Stimulated activated CD4-positive, alpha-beta T cell treated with anti-CD3 and anti-CD28 coated beads, Interleukin-15, amount 100 ng/mL, for 24 hours (primary cell): Measurements from ENCODE around the gene ZNF532.
"Not testable (repeated sequence)": the region's sequence is repeated elsewhere in the genome, so short reads cannot be mapped to it uniquely, and the experiment has no call there.

Experiments
- DNase-seq: peaks from one replicate; pipeline ENCODE4 v3.0.0-alpha.2; 2020

ZNF532 gene

DNA sequence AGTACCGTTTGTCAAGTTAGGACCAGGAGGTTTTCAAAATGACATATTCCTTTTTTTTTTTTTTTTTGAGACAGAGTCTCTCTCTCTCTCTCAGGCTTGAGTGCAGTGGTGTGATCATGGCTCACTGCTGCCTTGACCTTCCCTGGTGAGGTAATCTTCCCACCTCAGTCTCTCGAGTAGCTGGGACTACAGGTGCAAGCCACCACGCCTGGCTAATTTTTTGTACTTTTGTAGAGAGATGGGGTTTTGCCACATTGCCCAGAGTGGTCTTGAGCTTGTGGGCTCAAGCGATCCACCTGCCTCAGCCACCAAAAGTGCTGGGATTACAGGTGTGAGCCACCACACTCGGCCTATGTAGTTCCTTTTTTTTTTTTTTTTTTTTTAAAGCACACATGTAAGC, 147.1 kb downstream of the ZNF532 start:
- DNase-seq, result no peak

DNA sequence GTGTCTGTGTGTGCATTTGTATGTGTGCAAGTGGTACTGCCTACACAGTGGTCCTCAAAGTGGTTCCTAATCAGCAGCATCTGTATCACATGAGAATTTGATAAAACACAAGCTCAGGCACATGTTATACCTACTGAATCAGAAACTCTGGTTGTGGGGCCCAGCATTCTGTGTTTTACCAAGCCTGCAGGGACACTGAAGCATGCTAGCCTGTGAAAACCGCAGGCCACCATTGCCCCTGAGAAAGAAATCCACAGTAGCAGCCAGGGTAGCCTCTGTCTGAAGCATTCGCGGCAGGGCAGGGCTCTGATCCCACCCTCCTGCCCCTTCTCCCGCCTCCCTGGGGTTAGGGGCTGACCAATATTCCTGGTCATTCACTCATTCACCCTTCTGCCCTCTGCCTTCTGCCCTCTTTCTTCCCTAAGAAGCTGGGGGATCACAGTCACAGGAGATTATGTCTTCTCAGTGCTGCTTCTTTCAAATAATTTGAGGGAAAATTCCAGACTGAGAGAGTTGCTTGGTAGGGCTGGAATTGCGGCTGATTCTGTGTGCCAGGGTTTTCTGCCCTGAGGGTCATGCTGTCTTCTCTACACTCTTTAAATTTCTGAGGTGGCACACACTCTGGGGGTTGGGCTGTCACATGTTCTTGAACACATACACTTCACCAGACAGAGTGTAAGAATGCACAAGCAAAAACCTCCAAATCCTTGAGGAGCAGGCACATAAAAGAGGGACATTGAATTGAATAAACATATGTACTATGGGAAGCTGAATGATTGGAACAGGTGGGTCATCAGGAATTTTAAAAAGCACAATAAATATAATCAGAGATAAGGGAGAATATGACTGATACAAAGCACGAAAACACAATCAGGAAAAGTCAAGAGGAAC, 148.4 kb downstream of the ZNF532 start:
- DNase-seq, result no peak

DNA sequence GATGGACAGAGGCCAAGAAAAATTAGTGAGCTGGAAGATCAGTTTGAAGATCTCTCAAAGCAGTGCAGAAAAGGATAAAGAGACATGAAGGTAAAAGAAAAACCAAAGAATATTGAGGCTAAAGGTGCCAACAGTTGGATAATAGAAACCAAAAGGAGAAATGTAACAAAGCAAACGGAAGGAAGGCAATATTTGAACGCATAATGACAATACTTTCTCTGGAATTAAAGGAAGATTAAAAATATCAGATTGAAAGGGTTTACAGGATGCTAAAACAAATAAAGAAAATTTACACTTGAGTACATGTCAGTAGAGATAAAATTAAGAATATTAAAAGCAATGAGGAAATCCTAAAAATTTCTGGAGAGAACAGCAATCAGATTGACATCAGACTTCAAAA, 149.1 kb downstream of the ZNF532 start:
- DNase-seq, result no peak

GRCh38 chr18:59015531-59016152, 151.0 kb downstream of the ZNF532 start:
- DNase-seq, result no peak

DNA sequence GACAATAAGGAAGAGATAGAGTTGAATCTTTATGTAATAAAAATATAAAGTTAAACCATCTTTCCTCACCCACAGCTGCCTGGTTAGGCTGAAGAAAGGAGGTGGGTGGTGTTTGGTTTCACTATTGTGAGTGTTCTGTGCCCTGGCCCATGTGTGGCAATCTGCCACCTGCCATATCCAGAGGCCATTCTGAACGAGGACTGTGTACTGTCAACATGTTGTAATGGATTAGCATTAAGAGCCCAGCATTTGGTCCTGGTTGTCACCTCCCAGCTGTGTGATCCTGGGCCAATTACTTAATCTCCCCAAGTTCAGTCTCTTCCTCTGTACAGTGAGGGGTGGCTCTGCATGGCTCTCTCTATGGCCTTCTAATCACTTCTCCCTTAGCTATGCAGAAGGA, 156.8 kb downstream of the ZNF532 start:
- DNase-seq, result no peak

DNA sequence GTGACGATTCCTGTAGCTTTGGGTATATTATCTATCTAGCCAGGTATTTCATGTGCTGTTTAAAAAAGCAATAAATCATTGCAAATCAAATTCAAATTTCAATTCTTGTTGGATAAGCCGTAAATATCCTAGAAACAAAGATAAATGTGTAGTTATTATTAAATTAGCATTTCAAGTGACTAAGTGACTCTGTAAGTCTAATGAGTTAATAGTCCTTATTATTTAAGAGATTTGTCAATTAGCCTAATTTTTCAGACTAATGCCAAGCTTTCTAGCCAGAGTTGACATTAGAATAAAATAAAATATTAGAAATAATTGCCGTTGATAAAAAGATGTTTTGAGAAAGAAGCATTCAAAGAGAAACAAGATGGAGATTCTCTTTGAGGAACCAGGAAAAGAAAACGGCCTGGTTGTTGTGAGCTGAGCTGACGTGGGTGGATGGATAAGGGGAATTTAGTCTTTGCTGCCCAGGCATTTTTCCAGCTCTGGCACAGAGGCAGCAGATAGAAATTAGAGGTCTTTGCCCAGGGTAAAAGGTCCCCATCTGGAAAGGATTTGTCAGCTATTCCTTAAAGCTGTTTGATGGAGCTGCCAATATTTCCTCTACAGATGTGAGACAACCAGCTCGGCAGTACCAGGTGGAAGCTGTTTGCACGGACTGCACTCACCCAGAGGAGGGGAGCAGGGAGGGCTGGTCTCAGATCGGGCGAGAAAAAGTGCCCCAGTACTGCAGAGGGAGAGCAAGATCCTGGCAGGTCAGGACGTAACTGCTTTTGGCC, 157.7 kb downstream of the ZNF532 start:
- no peak for DNase-seq

- DNase-seq, result no peak
These were observed 160.2 kb downstream of the ZNF532 start for GRCh38 chr18:59024829-59025228.

- DNase-seq, result not testable (repeated sequence)
These were observed 160.9 kb downstream of the ZNF532 start for GRCh38 chr18:59025532-59025931.

- DNase-seq, result no peak
These were observed 161.7 kb downstream of the ZNF532 start for GRCh38 chr18:59026364-59026763.

DNA sequence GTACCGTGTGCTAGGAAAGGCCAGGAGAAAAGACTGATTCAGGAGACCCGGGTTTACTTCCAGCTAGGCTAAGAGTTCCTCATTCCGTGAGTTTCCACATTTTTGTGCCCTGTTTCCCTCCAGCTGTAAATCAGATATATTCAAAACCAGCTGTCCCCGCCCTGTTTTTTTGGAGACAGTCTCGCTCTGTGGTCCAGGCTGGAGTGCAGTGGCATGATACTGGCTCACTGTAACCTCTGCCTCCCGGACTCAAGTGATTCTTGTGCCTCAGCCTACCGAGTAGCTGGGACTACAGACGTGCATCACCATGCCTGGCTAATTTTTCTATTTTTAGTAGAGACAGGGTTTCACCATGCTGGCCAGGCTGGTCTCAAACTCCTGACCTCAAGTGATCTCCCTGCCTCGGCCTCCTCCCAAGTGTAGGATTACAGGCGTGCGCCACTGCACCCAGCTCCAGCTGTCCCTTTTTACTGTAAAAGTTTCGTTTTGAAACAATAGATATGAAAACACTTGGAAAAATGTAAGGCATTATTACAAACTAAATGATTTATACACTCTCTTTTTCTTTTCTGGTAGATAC, 162.2 kb downstream of the ZNF532 start:
- no peak for DNase-seq

DNA sequence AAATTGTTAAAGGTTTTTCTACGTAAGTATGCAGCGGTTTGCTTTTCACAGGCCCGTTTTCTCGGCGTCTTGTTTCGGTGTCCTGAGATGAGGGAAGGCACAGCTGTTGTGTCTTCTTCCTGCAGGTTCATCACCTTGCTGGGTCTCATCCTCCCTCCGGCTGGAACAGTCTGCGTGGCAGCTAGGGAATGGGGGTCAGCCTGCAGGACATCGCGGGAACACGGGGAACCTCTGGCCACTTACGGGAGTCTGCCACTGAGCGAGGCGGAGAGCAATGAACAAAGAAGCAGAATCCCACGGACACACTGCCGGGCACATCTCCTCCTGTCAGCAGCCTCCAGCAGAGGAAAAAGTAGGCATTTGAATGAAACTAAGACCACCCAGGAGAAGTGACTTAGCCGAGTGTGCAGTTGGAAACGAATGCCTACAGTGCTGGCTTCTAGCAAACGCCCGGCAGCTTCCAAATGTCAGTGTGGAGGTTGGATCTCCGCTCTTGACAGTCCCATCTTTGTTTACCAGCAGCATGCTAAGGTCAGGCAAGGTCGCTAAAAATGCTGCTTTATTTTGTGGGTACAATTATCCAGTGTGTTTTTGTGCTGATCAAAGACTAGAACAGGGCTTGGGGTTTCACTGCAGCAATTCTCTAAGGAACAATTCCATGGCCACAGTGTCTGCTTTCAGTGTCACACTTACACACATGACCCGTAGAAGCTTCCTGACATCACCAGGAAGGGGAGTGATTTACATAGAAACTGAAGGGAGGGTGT, 165.2 kb downstream of the ZNF532 start:
- no peak for DNase-seq

DNA sequence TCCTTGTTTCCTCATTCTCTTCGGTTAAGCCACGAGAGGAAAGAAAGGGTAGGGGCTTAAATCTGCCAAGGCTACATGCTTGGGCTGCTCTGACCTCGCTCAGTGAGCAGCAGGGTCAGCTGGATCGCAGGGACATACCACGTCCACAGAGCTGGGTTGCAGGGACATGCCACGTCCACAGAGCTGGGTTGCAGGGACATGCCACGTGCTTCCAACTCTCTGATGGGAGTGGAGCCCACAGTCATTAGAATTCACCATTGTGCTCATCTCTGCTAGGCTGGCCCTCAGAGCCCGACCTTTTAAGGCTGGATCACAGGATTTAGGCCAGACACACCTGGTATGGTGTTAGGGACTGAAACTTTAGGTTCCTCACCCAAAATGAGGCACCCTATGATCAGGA, 167.6 kb downstream of the ZNF532 start:
- DNase-seq, result no peak

DNA sequence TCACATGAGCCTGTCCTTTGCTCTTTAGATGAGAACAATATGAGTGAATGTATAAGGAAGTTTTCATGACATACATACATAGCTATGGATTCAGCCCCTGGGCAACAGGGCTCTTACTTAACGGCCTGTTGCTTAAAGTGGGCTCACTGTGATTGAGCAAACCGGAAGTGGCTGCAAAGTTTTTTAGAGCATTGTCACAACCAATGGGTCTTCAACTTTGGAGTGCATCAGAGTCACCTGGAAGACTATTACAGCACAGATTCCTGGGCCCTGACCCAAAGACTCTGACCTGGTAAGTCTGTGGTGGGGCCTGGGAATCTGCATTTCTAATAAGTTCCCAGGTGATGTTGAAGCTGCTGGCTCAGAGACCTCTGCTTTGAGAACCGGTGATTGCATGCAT, 168.7 kb downstream of the ZNF532 start:
- DNase-seq, result no peak

DNA sequence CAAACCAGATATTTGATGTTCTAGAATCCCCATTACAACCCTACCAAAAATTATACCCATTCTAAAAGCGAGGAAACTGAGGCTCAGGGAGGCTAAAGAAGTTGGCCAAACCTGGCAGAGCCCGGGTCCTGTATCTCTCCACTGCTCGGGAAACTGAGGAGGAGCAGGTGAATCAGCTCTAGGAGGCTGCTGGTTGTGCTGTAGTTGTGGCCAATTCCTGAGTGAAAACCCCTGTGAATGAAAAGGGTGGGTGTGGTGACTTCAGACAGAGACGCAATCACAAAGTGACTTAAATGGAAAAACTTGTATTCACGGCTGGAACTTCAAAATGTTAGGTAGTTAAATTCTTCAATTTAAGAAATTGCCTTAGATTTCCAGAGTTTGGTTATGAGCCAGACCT, 169.3 kb downstream of the ZNF532 start:
- no peak for DNase-seq

DNA sequence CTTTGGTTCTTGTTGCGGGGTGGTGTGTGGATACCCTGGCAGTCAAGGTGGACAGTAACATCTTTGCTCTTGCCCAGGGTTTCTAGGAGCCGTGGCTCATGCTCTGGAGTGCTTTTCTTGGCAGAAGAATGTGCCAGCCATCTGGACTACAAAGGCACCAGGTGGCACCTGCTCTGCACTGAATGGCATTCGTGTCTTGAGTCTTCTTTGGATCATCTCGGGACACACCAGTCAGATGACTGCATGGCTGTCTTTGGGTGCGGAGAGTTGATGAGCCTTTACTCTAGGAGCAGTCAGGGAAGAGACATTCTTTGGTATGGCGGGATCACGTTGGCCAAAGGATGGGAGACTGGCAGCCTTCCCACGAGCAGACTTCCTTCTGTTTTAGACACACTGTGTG, 170.9 kb downstream of the ZNF532 start:
- no peak for DNase-seq
